Stimulated activated CD4-positive, alpha-beta T cell treated with anti-CD3 and anti-CD28 coated beads, Interleukin-1b, Interleukin-23, amount 100 ng/mL, for 48 hours (primary cell): Measurements from ENCODE around the gene AZGP1.

ENCODE experiments used
- DNase-seq: peaks from one replicate; pipeline ENCODE4 v3.0.0-alpha.2; 2020

The AZGP1 gene

DNA sequence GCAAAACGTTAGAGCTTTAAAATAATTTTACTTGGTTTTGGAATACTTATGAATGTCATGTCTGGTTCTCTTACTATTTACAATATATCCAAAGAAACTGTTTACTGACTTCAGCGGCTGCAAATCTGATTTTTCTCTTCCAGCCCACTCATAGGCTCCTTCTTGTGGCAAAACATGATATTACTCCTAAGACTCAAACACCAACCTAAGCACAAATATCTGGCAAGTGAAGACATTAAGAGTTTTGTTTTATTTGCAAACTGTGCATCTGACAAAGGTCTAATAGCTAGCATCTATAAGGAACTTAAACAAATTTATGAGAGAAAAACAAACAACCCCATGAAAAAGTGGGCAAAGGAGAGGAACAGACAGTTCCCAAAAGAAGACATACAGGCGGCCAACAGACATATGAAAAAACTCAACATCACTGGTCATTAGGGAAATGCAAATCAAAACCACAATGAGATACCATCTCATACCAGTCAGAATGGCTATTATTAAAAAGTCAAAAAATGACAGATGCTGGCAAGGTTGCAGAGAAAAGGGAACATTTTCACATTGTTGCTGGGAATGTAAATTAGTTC, 26.1 kb downstream of the AZGP1 start:
- DNase-seq: no peak

DNA sequence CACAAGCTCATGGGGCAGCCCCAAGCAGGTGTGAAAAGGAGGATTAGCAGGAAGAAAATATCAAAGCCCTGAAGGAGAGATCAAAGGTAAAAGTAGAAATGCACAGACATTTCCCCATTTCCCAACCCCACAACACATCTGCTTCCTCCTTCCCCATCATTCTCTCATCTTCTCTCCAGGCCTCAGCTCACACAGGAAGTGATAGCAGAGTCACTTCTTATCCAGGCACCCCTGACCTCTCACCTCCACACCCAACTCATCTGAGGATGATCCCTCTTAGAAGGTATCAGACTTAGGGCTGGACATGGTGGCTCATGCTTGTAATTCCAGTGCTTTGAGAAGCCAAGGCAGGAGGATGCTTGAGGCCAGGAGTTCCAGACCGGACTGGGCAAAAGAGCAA, 28.2 kb downstream of the AZGP1 start:
- no peak for DNase-seq

DNA sequence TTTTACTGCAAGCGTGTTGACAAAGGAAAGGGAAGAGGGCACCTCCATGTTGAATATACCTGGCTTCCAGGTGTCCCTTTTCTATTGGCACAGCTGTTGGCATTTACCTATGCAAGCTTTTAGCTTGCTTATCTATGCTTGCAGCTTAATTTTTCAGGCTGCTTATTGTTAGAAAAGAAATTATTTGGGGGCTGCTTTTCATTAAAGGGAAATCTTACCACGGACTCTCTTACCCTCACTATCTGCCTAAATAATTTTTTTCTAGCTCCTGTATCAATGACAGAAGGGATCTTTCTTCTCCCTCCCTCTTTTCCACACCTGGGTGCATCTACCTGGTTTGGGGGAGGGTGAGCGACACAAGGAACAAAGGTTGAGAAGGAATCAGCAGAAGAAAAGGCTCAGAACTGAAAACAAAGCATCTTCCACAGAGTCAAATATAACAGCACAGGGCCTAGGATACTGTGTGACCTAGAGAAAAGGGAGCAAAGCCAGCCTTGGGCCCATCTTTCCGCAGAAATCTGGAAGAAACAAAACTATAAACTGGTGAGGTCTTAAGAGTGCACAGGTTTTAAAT, 31.2 kb downstream of the AZGP1 start:
- no peak for DNase-seq

DNA sequence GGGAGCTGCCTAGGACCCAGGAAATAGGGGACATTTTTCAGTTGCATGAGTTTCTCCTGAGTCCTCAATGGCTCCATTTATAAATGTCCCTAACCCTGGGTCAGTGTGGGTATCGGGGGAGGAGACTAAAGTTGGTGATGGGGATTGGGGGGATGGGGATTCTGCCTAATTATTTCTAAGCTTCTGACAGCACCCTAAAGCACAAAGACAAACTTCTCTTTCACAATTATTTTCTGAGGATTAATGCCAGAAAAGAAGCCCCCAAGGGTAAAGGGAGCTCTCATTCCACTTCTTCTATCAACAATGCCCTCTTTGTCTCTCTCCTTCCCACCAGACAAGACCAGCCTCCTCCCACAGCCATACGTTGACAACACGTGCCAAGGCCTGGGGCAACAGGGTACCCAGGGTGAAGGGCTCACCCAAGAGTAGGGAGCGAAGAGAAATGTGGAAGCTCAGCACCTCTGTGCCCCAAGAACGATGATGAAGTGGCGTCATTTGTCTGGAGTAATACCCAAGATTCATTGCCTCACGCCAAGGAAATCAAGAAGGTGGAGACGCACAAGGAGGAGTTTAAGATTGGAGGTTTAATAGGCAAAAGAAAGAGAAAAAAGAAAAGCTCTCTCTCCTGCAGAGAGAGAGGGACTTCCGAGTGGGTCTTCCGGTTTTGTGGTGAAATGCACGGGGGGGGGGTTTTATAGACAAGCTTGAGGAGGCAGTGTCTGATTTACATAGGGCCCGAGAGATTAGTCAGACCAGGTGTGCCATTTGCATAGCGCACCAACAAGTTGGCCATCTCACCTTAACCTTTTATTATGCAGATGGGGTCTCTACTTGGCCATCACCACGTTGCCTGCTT, 32.0 kb downstream of the AZGP1 start:
- DNase-seq: no peak

DNA sequence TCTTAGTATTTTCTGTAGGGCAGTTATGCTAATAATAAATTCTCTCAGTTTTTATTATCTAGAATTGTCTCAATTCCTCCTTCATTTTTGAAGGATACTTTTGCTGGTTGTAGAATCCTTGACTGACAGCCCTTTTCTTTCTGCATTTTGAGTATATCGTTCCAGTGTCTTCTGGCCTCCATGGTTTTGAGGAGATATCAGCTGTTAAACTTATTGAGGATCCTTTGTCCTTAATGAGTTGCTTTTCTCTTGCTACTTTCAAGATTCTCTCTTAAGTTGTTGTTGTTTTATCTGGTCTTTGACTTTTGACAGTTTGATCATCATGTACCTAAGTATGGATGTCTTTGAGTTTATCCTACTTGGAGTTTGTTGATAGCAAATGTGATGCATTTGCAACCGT, 37.5 kb downstream of the AZGP1 start:
- DNase-seq: no peak

DNA sequence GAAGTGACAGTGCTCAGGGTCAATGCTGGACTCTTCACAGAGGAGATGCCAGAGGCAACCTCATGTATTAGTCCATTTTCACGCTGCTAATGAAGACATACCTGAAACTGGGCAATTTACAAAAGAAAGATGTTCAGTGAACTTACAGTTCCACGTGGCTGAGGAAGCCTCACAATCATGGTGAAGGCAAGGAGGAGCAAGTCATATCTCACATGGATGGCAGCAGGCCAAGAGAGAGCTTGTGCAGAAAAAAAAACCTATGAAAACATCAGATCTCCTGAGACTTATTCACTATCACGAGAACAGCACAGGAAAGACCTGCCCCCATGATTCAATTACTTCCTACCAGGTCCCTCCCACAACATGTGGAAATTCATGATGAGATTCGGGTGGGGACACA, 40.8 kb downstream of the AZGP1 start:
- peak; percentile 20 for DNase-seq

DNA sequence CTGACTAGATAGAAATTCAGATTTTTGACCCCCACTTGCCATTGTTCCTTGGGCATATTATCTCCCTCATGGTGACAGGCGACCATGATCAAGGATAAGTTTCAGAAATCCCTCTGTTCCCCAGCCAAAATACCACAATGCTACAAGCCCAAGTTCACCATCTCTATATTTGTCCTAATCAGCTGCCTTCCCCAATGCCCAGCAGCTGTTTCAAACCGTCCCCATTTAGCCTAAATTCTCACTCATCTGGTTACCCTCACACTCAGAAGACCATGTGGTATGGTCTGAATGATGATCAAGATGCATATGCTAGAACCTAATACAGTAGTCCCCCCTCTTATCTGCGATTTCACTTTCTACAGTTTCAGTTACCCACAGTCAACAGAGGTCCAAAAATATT, 45.5 kb downstream of the AZGP1 start:
- DNase-seq: no peak

DNA sequence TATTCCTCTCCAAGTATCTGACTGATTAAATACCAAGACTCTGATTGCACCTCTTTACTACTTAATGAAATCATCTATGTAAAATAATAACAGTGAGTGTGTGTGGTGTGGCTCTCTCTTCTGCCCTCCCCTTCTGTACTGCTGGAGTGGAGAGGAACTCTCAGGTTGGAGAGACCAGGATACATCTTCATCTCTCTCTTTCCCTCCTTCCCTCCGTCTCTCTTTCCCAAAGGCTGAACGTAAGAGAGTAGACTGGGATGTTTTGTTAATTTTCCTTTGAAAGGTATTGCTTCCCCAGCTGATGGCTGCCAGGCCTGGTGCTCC, 46.1 kb downstream of the AZGP1 start:
- DNase-seq: no peak

DNA sequence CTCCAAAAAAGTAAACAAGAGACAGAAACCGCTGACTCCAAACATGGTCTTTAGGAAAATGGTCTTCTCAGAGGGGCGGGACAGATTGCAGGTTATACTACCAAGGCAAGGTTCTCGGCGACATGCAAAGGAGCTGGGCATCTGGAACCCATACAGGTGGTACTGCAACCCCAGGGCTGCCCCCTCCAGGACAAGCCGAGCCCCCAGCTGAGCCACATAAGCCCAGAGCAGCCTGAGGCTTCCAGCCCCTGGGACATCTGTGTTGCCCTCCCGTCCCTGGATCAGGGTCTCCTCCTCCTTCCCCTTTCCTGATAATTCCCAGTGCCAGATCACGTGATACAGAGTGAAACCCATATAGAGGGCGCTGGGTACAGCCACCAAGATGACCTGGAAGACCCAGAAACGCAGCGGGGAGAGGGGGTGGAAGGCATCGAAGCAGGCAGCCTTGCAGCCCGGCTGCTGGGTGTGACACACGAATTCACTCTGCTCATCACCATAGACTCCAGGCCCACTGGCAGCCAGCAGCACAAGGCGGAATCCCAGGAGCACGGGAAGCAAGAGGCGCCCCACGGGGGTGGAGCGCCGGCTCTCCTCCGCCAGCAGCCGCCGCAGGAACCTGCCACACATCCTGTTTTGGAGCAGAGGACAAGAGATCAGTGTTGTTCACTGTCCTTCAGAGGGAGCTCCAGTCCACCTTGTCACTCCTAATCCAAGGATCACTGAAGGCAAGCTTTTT, 46.7 kb downstream of the AZGP1 start, which contains the start of gene GJC3:
Gene GJC3 (minus strand): TSS at position 627 of the 736 bp plus-strand sequence. CDS start 0 bp downstream, at position 627.
- DNase-seq: peak; percentile 33

DNA sequence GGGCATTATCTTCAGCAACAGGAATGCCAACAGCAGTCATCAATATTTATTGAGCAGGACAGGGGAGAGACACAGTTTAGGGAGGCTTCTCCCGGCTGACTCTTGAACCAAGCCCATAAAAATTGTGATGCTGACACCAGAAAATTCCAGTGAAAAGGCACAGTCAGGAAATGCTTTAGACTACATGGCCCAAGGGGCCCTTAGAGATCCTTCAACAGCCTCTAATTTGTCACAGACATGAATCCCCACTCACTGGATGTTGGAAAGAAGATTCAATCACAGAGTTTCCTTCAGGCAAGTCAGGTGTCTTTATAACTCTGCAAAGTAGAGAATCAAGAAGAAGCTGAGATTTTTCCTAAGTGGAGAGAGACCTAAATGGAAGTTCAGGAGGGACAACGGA, 47.6 kb downstream of the AZGP1 start:
- DNase-seq: no peak

DNA sequence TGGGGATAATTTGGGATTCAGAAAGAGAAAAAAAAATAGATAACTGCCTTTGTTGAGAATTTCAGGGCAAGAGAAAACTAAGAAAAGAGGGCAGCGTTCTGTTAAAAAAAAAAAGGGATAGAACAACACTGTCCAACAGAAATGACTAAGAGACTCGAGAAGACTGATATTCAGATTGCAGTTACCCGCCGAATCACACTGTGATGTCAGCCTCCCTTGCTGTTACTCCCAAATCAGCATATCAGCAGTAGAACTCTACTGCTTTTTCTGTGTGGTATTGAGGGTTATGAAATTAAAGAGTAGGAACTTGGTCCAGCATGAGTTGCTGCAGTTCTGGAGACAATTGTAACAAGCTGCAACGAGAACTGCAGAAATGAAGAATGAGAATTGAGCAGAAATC, 48.3 kb downstream of the AZGP1 start:
- no peak for DNase-seq

DNA sequence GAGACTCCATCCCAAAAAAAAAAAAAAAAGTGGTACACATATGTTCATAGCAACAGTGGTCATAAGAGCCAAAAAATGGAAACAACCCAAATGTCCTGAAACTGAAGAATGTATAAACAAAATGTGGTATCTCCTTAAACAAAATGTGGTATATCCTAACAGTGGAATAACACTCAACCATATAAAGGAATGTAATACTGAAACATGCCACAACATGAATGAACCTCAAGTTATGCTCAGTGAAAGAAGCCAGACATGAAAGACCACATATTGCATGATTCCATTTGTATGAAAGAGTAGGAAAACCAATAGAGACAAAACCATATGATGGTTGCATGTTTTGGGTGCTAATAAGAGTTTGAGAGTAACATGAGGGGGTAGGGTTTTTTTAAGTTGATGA, 49.5 kb downstream of the AZGP1 start:
- DNase-seq: no peak

DNA sequence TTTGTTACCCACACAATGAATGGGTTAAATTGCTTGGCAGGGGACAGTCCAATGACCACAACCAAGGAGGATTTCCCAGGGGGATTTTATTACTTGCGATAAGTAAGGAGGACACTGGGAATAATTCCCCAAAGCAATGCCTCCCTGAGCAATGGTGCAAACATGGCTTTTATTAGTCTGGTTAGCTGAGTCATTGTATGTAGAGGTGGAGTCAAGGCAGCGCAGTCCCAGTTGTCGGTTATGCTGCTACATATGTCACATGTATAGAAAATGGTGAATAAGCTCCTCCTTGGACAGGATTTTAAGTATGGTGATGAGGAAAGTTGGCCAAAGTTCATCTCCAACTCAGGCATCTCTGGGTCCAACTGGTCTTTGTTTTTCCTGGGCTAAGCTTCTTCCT, 52.6 kb downstream of the AZGP1 start:
- DNase-seq: no peak

DNA sequence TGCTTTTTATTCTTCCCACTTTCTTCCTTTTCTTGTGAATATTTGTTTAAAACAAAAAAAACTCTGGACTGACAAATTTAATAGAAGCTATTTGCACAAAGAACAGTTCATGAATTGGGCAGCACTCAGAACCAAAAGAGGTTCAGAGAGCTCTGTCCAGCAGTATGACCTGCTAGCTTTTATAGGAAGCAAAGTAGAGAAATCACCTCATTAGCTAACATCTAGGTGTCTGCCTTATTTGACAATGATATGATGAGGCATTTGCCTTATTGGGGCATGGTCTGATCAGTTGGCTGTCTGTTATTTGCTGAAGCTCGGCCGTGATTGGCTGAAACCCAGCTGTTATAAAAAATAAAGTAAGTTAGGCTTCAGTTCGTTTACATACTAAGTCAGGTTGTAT, 55.7 kb downstream of the AZGP1 start:
- DNase-seq: no peak

DNA sequence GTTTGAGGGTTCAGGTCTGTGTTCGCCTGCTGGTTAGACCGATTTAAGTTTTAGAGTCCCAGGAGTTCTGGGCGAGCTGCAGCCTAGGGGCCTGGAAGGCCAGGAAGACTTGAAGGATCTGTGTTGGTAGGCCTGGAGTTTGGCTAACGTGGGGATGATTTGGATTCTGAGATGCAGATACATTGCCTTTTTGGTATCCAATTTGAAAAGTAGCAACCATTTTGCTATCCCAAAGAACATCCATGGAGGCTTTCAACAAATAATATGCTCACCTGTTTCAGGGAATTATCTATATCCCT, 56.1 kb downstream of the AZGP1 start:
- DNase-seq: no peak

DNA sequence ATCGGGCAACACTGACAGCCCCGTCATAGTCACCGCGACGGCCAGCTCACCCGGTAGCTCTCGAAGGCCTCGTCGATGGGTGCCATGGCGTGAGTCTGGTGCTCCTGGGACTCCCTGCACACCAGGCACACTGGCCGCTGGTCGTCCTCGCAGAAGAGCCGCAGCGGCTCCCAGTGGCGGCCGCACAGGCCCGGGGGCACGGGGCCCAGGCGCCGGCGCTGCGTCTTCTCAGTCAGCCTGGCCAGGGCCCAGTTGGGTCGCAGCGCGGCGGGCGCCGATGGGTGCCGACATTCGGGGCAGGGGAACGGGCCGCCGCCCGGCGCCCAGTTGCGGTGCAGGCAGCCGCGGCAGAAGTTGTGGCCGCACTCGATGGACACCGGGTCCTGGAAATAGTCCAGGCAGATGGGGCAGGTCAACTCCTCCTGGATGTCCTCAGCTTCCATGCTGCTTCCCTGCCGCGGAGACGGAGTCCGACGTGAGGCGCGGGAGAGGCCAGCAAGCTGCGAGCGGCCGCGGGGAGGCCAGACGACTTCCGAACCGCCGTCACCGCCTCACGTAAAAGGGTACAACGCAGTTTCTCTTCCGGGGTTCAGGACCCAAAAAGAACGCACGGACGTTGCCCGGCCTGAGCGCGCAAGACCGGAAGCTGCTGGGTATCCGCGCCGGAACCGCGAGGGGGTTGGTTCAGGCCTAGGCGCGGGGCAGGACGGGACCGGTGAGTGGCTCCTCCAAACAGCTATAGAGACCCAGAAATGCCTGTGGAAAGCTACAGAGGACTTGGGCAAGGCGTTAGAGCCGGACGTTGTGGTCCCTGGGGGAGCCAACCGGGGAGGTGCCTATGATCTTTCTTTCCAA, 56.6 kb downstream of the AZGP1 start, which contains the start of gene TRIM4:
Gene TRIM4 (minus strand): TSS at position 572 of the 855 bp plus-strand sequence. CDS start 129 bp downstream, at position 443.
- DNase-seq: peak; percentile 93
